Spleen (tissue), 11 donors: ENCODE results near the gene CD200R1. TPM values are rescaled to one million over a fixed set of nuclear protein-coding genes. Genes with fewer than 3 reads are reported as not detected.

Experiments used
- DNase-seq: peaks from one replicate; pipeline ENCODE4 v3.0.0-alpha.2; 2020
- H3K27ac ChIP-seq, 8 donors: fragments of 200-600 bp; sonication (generic) in 7 of 8; 1 replicate in 4 of 8; 2 replicates in 4 of 8; pipeline versions ENCODE4 v1.5.0 to v1.8.0; 2016 to 2021; ENCODE audit warnings: inconsistent platforms in 4 of 8, mild to moderate bottlenecking in 4 of 8, moderate library complexity in 1 of 8
- H3K27me3 ChIP-seq, 7 donors: fragments of 200-600 bp; sonication (generic) in 6 of 7; replicated peaks in 1 of 7; 1 replicate in 4 of 7; 2 replicates in 3 of 7; pipeline versions ENCODE4 v1.5.0 to v1.8.0; 2016 to 2021; ENCODE audit warnings: inconsistent platforms in 3 of 7, mild to moderate bottlenecking in 1 of 7
- H3K36me3 ChIP-seq, 6 donors: fragments of 200-600 bp; sonication (generic) in 5 of 6; 1 replicate in 4 of 6; 2 replicates in 2 of 6; pipeline versions ENCODE4 v1.5.0 to v1.8.0; 2016 to 2021; ENCODE audit warnings: inconsistent platforms in 2 of 6
- H3K4me1 ChIP-seq, 6 donors: fragments of 200-600 bp; sonication (generic) in 5 of 6; 1 replicate in 3 of 6; 2 replicates in 3 of 6; pipeline versions ENCODE4 v1.5.0 to v1.8.0; 2016 to 2021; ENCODE audit warnings: inconsistent platforms in 3 of 6
- H3K4me3 ChIP-seq, 8 donors: fragments of 200-600 bp; sonication (generic) in 7 of 8; 1 replicate in 4 of 8; 2 replicates in 4 of 8; pipeline versions ENCODE4 v1.5.0 to v1.8.0; 2016 to 2021; ENCODE audit warnings: inconsistent platforms in 4 of 8, mild to moderate bottlenecking in 4 of 8, moderate library complexity in 2 of 8
- H3K9me3 ChIP-seq, 8 donors: fragments of 200-600 bp; sonication (generic) in 7 of 8; 1 replicate in 4 of 8; 2 replicates in 4 of 8; pipeline versions ENCODE4 v1.5.0 to v1.8.0; 2016 to 2021; ENCODE audit warnings: inconsistent platforms in 4 of 8
- POLR2A ChIP-seq, 3 donors: fragments of 450-650 bp; IDR thresholded peaks; one replicate each; pipeline ENCODE4 v1.5.1; 2017; ENCODE audit warnings: antibody characterized with exemption in 3 of 3, mild to moderate bottlenecking in 1 of 3
- POLR2AphosphoS5 ChIP-seq, 3 donors: sonication (generic); formaldehyde crosslinking; IDR thresholded peaks; one replicate each; pipeline ENCODE4 v1.5.1; 2017; ENCODE audit warnings: antibody characterized with exemption in 3 of 3
- WGBS, 5 donors: extraction: QIAGEN DNeasy Blood & Tissue Kit in 3 of 5; methylation state at CpG; one replicate each; pipeline versions ENCODE4 v1.1.5 to v1.1.7; 2013 to 2018; 5-methylcytosine and 5-hydroxymethylcytosine counted together
- intact Hi-C: fragments of 100-400 bp; cut with DNase I; formaldehyde crosslinking; loops from one replicate; pipeline ENCODE4 v1.15.0; 2023; ENCODE audit warnings: low total_unique reads
- polyA plus RNA-seq, 3 donors: library from polyadenylated mRNA; stranded (reverse); fragments of 200-250 nt; gene quantifications; one replicate each; pipeline ENCODE4 v1.2.1, GENCODE V29; 2013
- total RNA-seq, 7 donors: library from RNA; depleted of rRNA in 3 of 7; stranded (reverse); fragments of >200 nt in 3 of 7; fragmentation: NEBNext Ultra II Directional in 4 of 7; extraction: Animal tissue kit (Norgen Biotek cat#: 25700) in 4 of 7; gene quantifications; one replicate each; pipeline versions ENCODE4 v1.1.0 to v1.2.1, GENCODE V29; 2016 to 2021
- TF ChIP-seq, protein P1 (sequence below), 11 experiments: fragments of 200-600 bp in 7 of 11; fragments of 450-650 bp in 4 of 11; sonication (generic) in 4 of 11; IDR thresholded peaks in 8 of 11; conservative IDR thresholded peaks in 3 of 11; 1 replicate in 7 of 11; 2 replicates in 4 of 11; pipeline versions ENCODE4 v1.4.0 to v1.8.0; 2016 to 2021; ENCODE audit warnings: antibody characterized with exemption in 11 of 11, inconsistent platforms in 4 of 11, mild to moderate bottlenecking in 1 of 11
- donor health status: healthy with polysubstance abuse.
- donor health status: DM: no; HTN: no; CAD: no; lungs with moderate emphysema.
- donor health status: DM: no; HTN: no; CAD: no.
- donor health status: Bipolar disorder and iron deficiency.
- donor health status: healthy.
- donor health status: DM: no; HTN: no; CAD: no.
- donor health status: DM: yes; HTN: yes; CAD: no.

The CD200R1 gene
- total and polyA plus RNA-seq, 10 donors, result 0.91 to 14.0 (median 9.9) TPM

DNA sequence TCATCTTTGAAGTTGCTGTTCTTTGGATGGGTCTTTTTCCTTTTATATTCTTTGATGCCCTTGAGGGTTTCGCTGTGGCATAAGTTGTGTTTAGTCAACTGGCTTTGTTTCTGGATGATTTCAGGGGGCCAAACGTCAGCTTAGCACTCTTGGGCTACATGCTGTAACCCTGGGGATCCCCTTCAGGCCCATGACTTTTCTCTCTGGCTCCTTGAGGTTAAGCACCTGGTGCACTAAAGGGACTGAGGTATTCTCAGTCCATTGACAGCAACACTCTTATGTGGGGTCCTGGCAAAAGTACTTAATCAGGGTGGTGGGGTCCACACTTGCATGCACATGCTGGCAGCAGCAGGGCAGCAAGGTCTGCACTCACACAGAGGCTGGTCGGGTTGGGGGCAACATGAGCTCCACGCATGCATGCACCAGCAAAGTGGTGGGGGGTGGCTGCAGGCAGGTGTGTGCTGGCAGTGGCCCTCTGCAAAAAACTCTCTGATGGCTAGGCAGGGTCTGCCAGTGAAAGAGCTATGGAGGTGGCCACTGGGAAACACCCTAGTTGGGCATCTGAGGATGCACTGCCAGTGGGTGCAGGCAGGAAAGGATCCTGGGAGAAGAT is 90.1 kb downstream of the CD200R1 start:
- no peaks in the 10 kb centered on the region for H3K9me3 ChIP-seq
- peaks cover 0 to 4% (median 0%) of the 10 kb centered on the region in 6 donors for H3K4me1 ChIP-seq
- TF ChIP-seq POLR2AphosphoS5 (IDR thresholded peaks at IDR 0.05), result no peak
- no peak for TF ChIP-seq POLR2A (IDR thresholded peaks at IDR 0.05)
- TF ChIP-seq, protein P1, sequence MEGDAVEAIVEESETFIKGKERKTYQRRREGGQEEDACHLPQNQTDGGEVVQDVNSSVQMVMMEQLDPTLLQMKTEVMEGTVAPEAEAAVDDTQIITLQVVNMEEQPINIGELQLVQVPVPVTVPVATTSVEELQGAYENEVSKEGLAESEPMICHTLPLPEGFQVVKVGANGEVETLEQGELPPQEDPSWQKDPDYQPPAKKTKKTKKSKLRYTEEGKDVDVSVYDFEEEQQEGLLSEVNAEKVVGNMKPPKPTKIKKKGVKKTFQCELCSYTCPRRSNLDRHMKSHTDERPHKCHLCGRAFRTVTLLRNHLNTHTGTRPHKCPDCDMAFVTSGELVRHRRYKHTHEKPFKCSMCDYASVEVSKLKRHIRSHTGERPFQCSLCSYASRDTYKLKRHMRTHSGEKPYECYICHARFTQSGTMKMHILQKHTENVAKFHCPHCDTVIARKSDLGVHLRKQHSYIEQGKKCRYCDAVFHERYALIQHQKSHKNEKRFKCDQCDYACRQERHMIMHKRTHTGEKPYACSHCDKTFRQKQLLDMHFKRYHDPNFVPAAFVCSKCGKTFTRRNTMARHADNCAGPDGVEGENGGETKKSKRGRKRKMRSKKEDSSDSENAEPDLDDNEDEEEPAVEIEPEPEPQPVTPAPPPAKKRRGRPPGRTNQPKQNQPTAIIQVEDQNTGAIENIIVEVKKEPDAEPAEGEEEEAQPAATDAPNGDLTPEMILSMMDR (IDR thresholded peaks at IDR 0.05 in 8 of 11, conservative IDR thresholded peaks at IDR 0.05 in 3 of 11), result no peak
- WGBS, 5 donors, result 83 to 94% (median 86%) methylated on average over 4 of the region's 4 CpGs
- H3K36me3 ChIP-seq, result no peaks in the 10 kb centered on the region
- no peaks in the 10 kb centered on the region for H3K27me3 ChIP-seq
- H3K27ac ChIP-seq, result no peak overlapping the region
- DNase-seq, result no peak
- intact Hi-C loops, result no loop called here
- no peak overlapping the region for H3K4me3 ChIP-seq

DNA sequence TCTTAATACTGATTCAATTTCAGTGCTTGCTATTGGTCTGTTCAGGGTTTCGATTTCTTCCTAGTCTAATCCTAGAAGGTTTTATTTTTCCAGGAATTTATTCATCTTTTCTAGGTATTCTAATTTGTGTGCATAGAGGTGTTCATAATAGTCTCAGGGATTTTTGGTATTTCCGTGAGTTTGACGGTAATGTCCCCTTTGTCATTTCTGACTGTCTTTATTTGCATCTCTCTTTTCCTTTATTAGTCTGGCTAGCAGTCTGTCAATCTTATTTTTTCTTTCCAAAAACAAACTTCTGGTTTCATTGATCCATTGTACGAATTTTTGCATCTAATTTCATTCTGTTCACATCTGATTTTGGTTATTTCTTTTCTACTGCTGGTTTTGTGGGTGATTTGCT is 93.0 kb downstream of the CD200R1 start:
- 77 to 88% (median 81%) methylated on average over 4 of the region's 4 CpGs for WGBS, 5 donors
- no peak for TF ChIP-seq POLR2AphosphoS5 (IDR thresholded peaks at IDR 0.05)
- TF ChIP-seq, protein P1 (IDR thresholded peaks at IDR 0.05 in 8 of 11, conservative IDR thresholded peaks at IDR 0.05 in 3 of 11), result no peak
- no peak for TF ChIP-seq POLR2A (IDR thresholded peaks at IDR 0.05)

DNA sequence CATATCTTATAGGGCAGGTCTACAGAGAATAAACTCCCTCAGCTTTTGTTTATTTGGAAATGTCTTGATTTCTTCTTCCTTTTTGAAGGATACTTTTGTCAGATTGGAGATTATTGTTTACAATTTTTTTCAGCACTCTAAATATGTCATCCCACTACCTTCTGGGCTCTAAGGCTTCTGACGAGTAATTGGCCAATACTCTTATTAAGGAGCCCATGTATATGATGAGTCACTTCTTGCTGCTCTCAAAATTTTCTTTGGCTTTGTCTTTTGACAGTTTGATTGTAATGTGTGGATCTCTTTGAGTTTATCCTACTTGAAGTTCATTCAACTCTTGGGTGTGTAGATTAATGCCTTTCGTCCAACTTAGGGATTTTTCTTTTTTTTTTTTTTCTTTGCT is 99.3 kb downstream of the CD200R1 start:
- TF ChIP-seq POLR2AphosphoS5 (IDR thresholded peaks at IDR 0.05) (no peak), POLR2A (IDR thresholded peaks at IDR 0.05) (no peak)
- TF ChIP-seq, protein P1 (IDR thresholded peaks at IDR 0.05 in 8 of 11, conservative IDR thresholded peaks at IDR 0.05 in 3 of 11), result no peak
- no peaks in the 10 kb centered on the region for H3K27me3 ChIP-seq
- no peak for DNase-seq
- no peaks in the 10 kb centered on the region for H3K36me3 ChIP-seq
- H3K4me1 ChIP-seq, result peaks cover 0 to 22% (median 13%) of the 10 kb centered on the region in 6 donors
- 86 to 89% (median 87%) methylated on average over 2 of the region's 2 CpGs for WGBS, 5 donors
- H3K27ac ChIP-seq, result no peak overlapping the region
- intact Hi-C loops, result no loop called here
- H3K9me3 ChIP-seq, result peaks cover 0 to 15% (median 12%) of the 10 kb centered on the region in 8 donors
- H3K4me3 ChIP-seq, result no peak overlapping the region

More for the DNA sequence above, 93.0 kb downstream of the CD200R1 start:
- DNase-seq, result no peak
- H3K9me3 ChIP-seq, result no peaks in the 10 kb centered on the region
- H3K36me3 ChIP-seq, result no peaks in the 10 kb centered on the region
- intact Hi-C loops, result no loop called here
- no peaks in the 10 kb centered on the region for H3K4me1 ChIP-seq
- H3K4me3 ChIP-seq, result no peak overlapping the region
- no peak overlapping the region for H3K27ac ChIP-seq
- no peaks in the 10 kb centered on the region for H3K27me3 ChIP-seq

DNA sequence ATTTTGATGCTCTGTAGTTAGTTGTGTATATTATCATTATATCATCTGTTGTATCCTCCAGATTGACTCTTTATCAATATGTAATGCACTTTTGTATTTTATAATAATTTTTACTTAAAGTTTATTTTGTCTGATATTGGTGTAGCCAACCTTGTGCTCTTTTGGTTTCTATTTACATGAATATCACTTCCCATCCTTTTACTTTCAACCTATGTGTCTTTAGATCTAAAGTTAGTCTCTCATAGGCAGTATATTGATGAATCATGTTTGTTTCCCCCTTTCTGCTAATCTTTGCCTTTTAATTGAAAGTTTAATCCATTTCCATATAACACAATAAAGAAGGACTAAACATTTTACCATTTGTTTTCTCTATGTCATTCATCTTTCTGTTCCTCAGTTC is 100.2 kb downstream of the CD200R1 start:
- Histone ChIP-seq H3K4me1 (peaks cover 0 to 22% (median 13%) of the 10 kb centered on the region in 6 donors), H3K36me3 (no peaks in the 10 kb centered on the region), H3K27me3 (no peaks in the 10 kb centered on the region), H3K27ac (peak overlapping the region in 3 of 8 donors; percentile 35 to 70 (median 53)), H3K4me3 (peak overlapping the region in 1 of 8 donors; percentile 46), H3K9me3 (peaks cover 0 to 23% (median 20%) of the 10 kb centered on the region in 8 donors)
- DNase-seq, result no peak
- intact Hi-C loops, result no loop called here
- TF ChIP-seq POLR2A (IDR thresholded peaks at IDR 0.05), result no peak
